ENCODE data around the gene BIN1.

DNA sequence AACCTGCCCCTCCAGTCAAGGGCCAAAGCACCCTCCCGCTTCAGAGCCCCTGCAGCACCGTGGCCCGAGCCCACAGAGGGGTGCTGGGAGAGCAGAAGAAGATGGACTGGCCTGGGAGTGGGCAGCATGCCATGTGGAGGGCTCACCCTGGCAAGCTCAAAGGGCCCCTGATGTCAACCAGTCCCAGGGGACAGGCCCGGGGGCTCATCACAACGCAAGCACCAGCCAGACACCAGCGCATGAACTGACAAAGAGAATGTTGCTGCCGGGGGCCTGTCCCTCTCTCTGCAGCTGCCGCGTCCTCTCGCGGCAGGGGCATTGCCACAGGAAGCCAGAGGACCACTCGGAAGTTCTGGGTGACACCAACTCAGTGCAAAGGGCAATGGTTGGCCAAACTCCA is 30.3 kb upstream of the BIN1 start:
- TF ChIP-seq, protein P1, sequence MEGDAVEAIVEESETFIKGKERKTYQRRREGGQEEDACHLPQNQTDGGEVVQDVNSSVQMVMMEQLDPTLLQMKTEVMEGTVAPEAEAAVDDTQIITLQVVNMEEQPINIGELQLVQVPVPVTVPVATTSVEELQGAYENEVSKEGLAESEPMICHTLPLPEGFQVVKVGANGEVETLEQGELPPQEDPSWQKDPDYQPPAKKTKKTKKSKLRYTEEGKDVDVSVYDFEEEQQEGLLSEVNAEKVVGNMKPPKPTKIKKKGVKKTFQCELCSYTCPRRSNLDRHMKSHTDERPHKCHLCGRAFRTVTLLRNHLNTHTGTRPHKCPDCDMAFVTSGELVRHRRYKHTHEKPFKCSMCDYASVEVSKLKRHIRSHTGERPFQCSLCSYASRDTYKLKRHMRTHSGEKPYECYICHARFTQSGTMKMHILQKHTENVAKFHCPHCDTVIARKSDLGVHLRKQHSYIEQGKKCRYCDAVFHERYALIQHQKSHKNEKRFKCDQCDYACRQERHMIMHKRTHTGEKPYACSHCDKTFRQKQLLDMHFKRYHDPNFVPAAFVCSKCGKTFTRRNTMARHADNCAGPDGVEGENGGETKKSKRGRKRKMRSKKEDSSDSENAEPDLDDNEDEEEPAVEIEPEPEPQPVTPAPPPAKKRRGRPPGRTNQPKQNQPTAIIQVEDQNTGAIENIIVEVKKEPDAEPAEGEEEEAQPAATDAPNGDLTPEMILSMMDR (optimal IDR thresholded peaks at IDR 0.05 in 1 of 3, IDR thresholded peaks at IDR 0.05 in 1 of 3, conservative IDR thresholded peaks at IDR 0.05 in 1 of 3; ENCODE audit: extremely low read depth in 1 of 3, insufficient read depth in 2 of 3, low read length in 3 of 3) = no peak
- TF ChIP-seq EZH2 (IDR thresholded peaks at IDR 0.05; ENCODE audit: low read length) = no peak
